Endothelial cell of umbilical vein (primary cell): ENCODE measurements around the gene SP9. TPM values are rescaled to one million over a fixed set of nuclear protein-coding genes. Genes with fewer than 3 reads are reported as not detected.

Source experiments
- BruUV-seq: library from RNA; stranded (reverse); fragments of 400-500 nt; replicated peaks from 2 replicates; lab custom pipeline; 2021; lab: Mats Ljungman, UMichigan
- CTCF ChIA-PET: fragments of 300-600, 350-600 bp; sonication (Branson Sonifier 250); formaldehyde crosslinking; loops from one replicate; lab custom pipeline; 2021; ENCODE audit warnings: antibody characterized with exemption, inconsistent platforms; lab: Charles Lee
- POLR2A ChIA-PET: fragments of 300-600, 350-600 bp; sonication (Branson Sonifier 250); formaldehyde crosslinking; loops from one replicate; lab custom pipeline; 2021; ENCODE audit warnings: antibody characterized with exemption, inconsistent platforms; lab: Charles Lee
- DNase-seq: peaks from one replicate; pipeline ENCODE4 v3.0.0-alpha.2; 2011; ENCODE audit warnings: low read depth, low spot score
- FAIRE-seq: peaks from 2 replicates; lab custom pipeline; 2011; peaks lifted over from hg19 to GRCh38; lab: Jason Lieb, UNC
- H2AFZ ChIP-seq: 2 replicates; pipeline ENCODE4 v1.6.0; 2012; ENCODE audit warnings: low read depth, low read length, control low read depth, inconsistent platforms
- H3K27ac ChIP-seq: 2 replicates; pipeline ENCODE4 v1.5.1; 2011; ENCODE audit warnings: low read depth, mild to moderate bottlenecking, control low read depth, low read length, moderate library complexity; ENCODE audit not compliant: insufficient read depth
- H3K27me3 ChIP-seq, 2 experiments: 2 replicates each; pipeline versions ENCODE4 v1.6.0 to v1.6.1; 2011; ENCODE audit warnings: low read length in 2 of 2, mixed read lengths in 1 of 2; ENCODE audit not compliant: control insufficient read depth in 2 of 2, insufficient read depth in 2 of 2
- H3K36me3 ChIP-seq, 2 experiments: 2 replicates in 1 of 2; 3 replicates in 1 of 2; pipeline ENCODE4 v1.5.1; 2011; ENCODE audit warnings: low read length in 2 of 2, mild to moderate bottlenecking in 1 of 2, moderate library complexity in 1 of 2; ENCODE audit not compliant: control insufficient read depth in 2 of 2, insufficient read depth in 2 of 2; ENCODE audit errors: extremely low read depth in 1 of 2
- H3K4me1 ChIP-seq: 3 replicates; pipeline ENCODE4 v1.5.1; 2011; ENCODE audit warnings: mild to moderate bottlenecking, low read length; ENCODE audit not compliant: control insufficient read depth, insufficient read depth; ENCODE audit errors: extremely low read depth
- H3K4me2 ChIP-seq: 2 replicates; pipeline ENCODE4 v1.6.1; 2011; ENCODE audit warnings: low read length, control low read depth, mixed read lengths; ENCODE audit not compliant: insufficient read depth
- H3K4me3 ChIP-seq, 3 experiments: fragments of 200-600 bp in 1 of 3; sonication (generic), shearing (Covaris generic) in 1 of 3; replicated peaks in 1 of 3; 2 replicates each; pipeline ENCODE4 v1.5.1; 2011 to 2016; ENCODE audit warnings: control low read depth in 3 of 3, low read length in 3 of 3, mild to moderate bottlenecking in 2 of 3, inconsistent platforms in 1 of 3, low read depth in 1 of 3, moderate library complexity in 1 of 3; ENCODE audit not compliant: insufficient read depth in 1 of 3
- H3K79me2 ChIP-seq: 2 replicates; pipeline ENCODE4 v1.6.0; 2012; ENCODE audit warnings: low read length, inconsistent platforms; ENCODE audit not compliant: control insufficient read depth, insufficient read depth
- H3K9ac ChIP-seq: replicated peaks from 2 replicates; pipeline ENCODE3; 2011; ENCODE audit warnings: low read length, control low read depth; ENCODE audit not compliant: insufficient read depth; ENCODE audit errors: extremely low read depth
- H3K9me1 ChIP-seq: replicated peaks from 3 replicates; pipeline ENCODE4 v1.6.0; 2011; ENCODE audit warnings: mild to moderate bottlenecking, low read length; ENCODE audit not compliant: control insufficient read depth, insufficient read depth; ENCODE audit errors: extremely low read depth
- H3K9me3 ChIP-seq: replicated peaks from 2 replicates; pipeline ENCODE4 v1.5.1; 2012; ENCODE audit warnings: low read length, inconsistent platforms; ENCODE audit not compliant: control insufficient read depth, insufficient read depth
- H4K20me1 ChIP-seq: replicated peaks from 2 replicates; pipeline ENCODE3; 2011; ENCODE audit warnings: mild to moderate bottlenecking, low read length; ENCODE audit not compliant: control insufficient read depth, insufficient read depth; ENCODE audit errors: extremely low read depth
- EZH2 ChIP-seq: IDR thresholded peaks from 2 replicates; pipeline ENCODE4 v1.6.1; 2012; ENCODE audit warnings: borderline replicate concordance, low read depth, mild to moderate bottlenecking, moderate library complexity, low read length, inconsistent platforms; ENCODE audit not compliant: severe bottlenecking
- GATA2 ChIP-seq: IDR thresholded peaks from 2 replicates; pipeline ENCODE4 v1.7.0; 2011; ENCODE audit warnings: low read depth, mild to moderate bottlenecking, moderate library complexity, mixed read lengths, low read length; ENCODE audit not compliant: insufficient read length, insufficient read depth
- POLR2AphosphoS5 ChIP-seq: IDR thresholded peaks from 2 replicates; pipeline ENCODE4 v1.6.1; 2012; ENCODE audit warnings: low read depth, mild to moderate bottlenecking, control low read depth, low read length, moderate library complexity; ENCODE audit not compliant: insufficient read depth
- dilution Hi-C: fragments of 300-500 bp; cut with MboI; formaldehyde crosslinking; loops from one replicate; pipeline ENCODE4 v1.15.0; 2019; ENCODE audit warnings: low sequenced_read_pairs; ENCODE audit not compliant: extremely low pct_ligation_motif_present
- intact Hi-C: fragments of 100-400 bp; cut with micrococcal nuclease; formaldehyde crosslinking; loops from one replicate; pipeline ENCODE4 v1.10.0; 2022
- polyA plus RNA-seq, 4 experiments: library from polyadenylated mRNA; depleted of rRNA in 3 of 4; stranded (reverse) in 3 of 4; unstranded in 1 of 4; fragments of >200 nt; gene quantifications; 2 replicates each; pipeline versions ENCODE4 v1.2.1 to v1.2.3, GENCODE V29; 2011 to 2012; ENCODE audit warnings: missing spikeins in 1 of 4
- total RNA-seq: library from RNA; stranded (reverse); gene quantifications from 2 replicates; pipeline ENCODE4 v1.2.3, GENCODE V29; 2021

Gene SP9
- total and polyA plus RNA-seq, 2 donors (not counting 3 experiments of a cell fraction or from before 2014, with no cell fraction given), result not detected

GRCh38 chr2:174334278-174334715 is 457 bp upstream of the SP9 start:
- no peak overlapping the region for H3K4me2 ChIP-seq
- no peak for DNase-seq
- H3K36me3 ChIP-seq, result no peaks in the 10 kb centered on the region
- H3K9me1 ChIP-seq, result no peaks in the 10 kb centered on the region
- H3K27me3 ChIP-seq, result peaks cover 86 to 98% of the 10 kb centered on the region in 2 experiments
- no peak overlapping the region for H2AFZ ChIP-seq
- no peaks in the 10 kb centered on the region for H4K20me1 ChIP-seq
- no peaks in the 10 kb centered on the region for H3K79me2 ChIP-seq
- intact Hi-C loops (no loop called here), dilution Hi-C loops (no loop called here)
- no TSS peak for BruUV-seq
- H3K9ac ChIP-seq, result no peak overlapping the region
- no peaks in the 10 kb centered on the region for H3K9me3 ChIP-seq
- FAIRE-seq, result peak; percentile 43
- no peak overlapping the region for H3K27ac ChIP-seq
- peaks cover 26% of the 10 kb centered on the region for H3K4me1 ChIP-seq
- TF ChIP-seq EZH2, result peak; percentile 64
- no peak for TF ChIP-seq GATA2
- ChIA-PET POLR2A (interaction anchor here (0.5 kb wide), 1 partner anchor 11 kb away, joined by 7 read pairs; no protein-coding TSS in a partner anchor), CTCF (interaction anchor here (1.0 to 1.5 kb wide), 3 partner anchors 10 to 932 kb away, joined by 3 to 4 read pairs (median 3); no protein-coding TSS in a partner anchor)
- H3K4me3 ChIP-seq, result no peak overlapping the region

GRCh38 chr2:174335254-174335987 is 667 bp downstream of the SP9 start:
- Histone ChIP-seq H3K27ac (no peak overlapping the region), H3K4me1 (peaks cover 29% of the 10 kb centered on the region), H3K9ac (no peak overlapping the region), H3K4me2 (peak overlapping the region; percentile 5), H3K79me2 (no peaks in the 10 kb centered on the region), H3K9me1 (no peaks in the 10 kb centered on the region), H3K27me3 (peaks cover 86 to 98% of the 10 kb centered on the region in 2 experiments), H2AFZ (no peak overlapping the region), H4K20me1 (no peaks in the 10 kb centered on the region), H3K9me3 (no peaks in the 10 kb centered on the region), H3K4me3 (no peak overlapping the region), H3K36me3 (no peaks in the 10 kb centered on the region)
- peak; percentile 99 for TF ChIP-seq EZH2
- TF ChIP-seq POLR2AphosphoS5, result no peak
- POLR2A ChIA-PET, result no interaction called here
- CTCF ChIA-PET, result interaction anchor here (1.0 to 1.5 kb wide), 2 partner anchors 451 to 933 kb away, joined by 3 read pairs; no protein-coding TSS in a partner anchor
- DNase-seq (no peak), FAIRE-seq (no peak)
- dilution Hi-C loops (no loop called here), intact Hi-C loops (loop anchor here (5.0 kb wide), 1 partner anchor 88 kb away; the partner anchor contains the start of gene OLA1)
- no TSS peak for BruUV-seq
